ENCODE data around the gene ERAP2. TPM values are rescaled to one million over a fixed set of nuclear protein-coding genes. Genes with fewer than 3 reads are reported as not detected.

Gene ERAP2
- total and polyA plus RNA-seq, 7 donors, result 0.60 to 44.9 (median 7.7) TPM

Small RNA genes within 50 kb of the gene (small RNA-seq; reads per million reads assigned to genes)
- gene RF00019, result 0 reads per million in 3 donors

Other genes starting within 250 kb of the ERAP2 start
- 100 to 1,000 TPM; 225 to 348 (median 247) TPM for gene CAST, start 214.1 kb upstream of the ERAP2 start, total RNA-seq
- 100 to 1,000 TPM; 138 to 151 (median 147) TPM for gene CAST, start 214.1 kb upstream of the ERAP2 start, polyA plus RNA-seq
- 10 to 100 TPM; 25.3 to 35.5 (median 30.0) TPM for gene ERAP1, start 68.6 kb upstream of the ERAP2 start, total RNA-seq
- gene ERAP1, start 68.6 kb upstream of the ERAP2 start, polyA plus RNA-seq, result 10 to 100 TPM in 2 of 3 donors, 1 to 10 TPM in 1; 8.4 to 29.6 (median 10.6) TPM
- gene LNPEP, start 59.6 kb downstream of the ERAP2 start, total RNA-seq, result 10 to 100 TPM; 45.2 to 68.1 (median 59.0) TPM
- gene LNPEP, start 59.6 kb downstream of the ERAP2 start, polyA plus RNA-seq, result 10 to 100 TPM in 1 of 3 donors, 1 to 10 TPM in 2; 1.4 to 12.7 (median 1.8) TPM

Data from sigmoid colon (tissue), 7 donors.